OCI-LY7 (cell line): ENCODE data around the gene AKAP13. TPM values are rescaled to one million over a fixed set of nuclear protein-coding genes. Genes with fewer than 3 reads are reported as not detected.

Source experiments
- BruUV-seq: library from RNA; stranded (reverse); fragments of 400-500 nt; replicated peaks from 2 replicates; lab custom pipeline; 2021; lab: Mats Ljungman, UMichigan
- CTCF ChIA-PET: fragments of 300-600 bp; sonication (Branson Sonifier 250); formaldehyde crosslinking; loops from one replicate; lab custom pipeline; 2022; ENCODE audit warnings: antibody characterized with exemption; ENCODE audit not compliant: unreplicated experiment; lab: Charles Lee
- POLR2A ChIA-PET: fragments of 300-600 bp; sonication (Branson Sonifier 250); formaldehyde crosslinking; loops from one replicate; lab custom pipeline; 2022; ENCODE audit warnings: antibody characterized with exemption; lab: Charles Lee
- DNase-seq: peaks from one replicate; pipeline ENCODE4 v3.0.0-alpha.2; 2015; ENCODE audit warnings: low spot score
- H2AFZ ChIP-seq: fragments of 200-600 bp; sonication (generic), shearing (Covaris generic); 2 replicates; pipeline ENCODE4 v1.6.1; 2014; ENCODE audit warnings: mild to moderate bottlenecking, antibody characterized with exemption, low read length, moderate library complexity
- H3K27ac ChIP-seq: fragments of 200-600 bp; sonication (generic); 2 replicates; pipeline ENCODE4 v1.5.1; 2014; ENCODE audit warnings: mixed run types, low read depth, mild to moderate bottlenecking, moderate library complexity, low read length, inconsistent platforms; ENCODE audit not compliant: poor library complexity, severe bottlenecking
- H3K36me3 ChIP-seq: fragments of 200-600 bp; sonication (generic); 2 replicates; pipeline ENCODE4 v1.6.1; 2014; ENCODE audit warnings: mild to moderate bottlenecking, antibody characterized with exemption, low read length, moderate library complexity, mixed read lengths; ENCODE audit not compliant: insufficient read depth
- H3K4me1 ChIP-seq: fragments of 200-600 bp; sonication (generic); 2 replicates; pipeline ENCODE4 v1.5.1; 2014; ENCODE audit warnings: mild to moderate bottlenecking, low read length; ENCODE audit not compliant: insufficient read depth, poor library complexity, severe bottlenecking
- H3K4me2 ChIP-seq: fragments of 200-600 bp; sonication (generic); 2 replicates; pipeline ENCODE4 v1.6.1; 2014; ENCODE audit warnings: mild to moderate bottlenecking, low read length
- H3K4me3 ChIP-seq: fragments of 200-600 bp; sonication (generic); 2 replicates; pipeline ENCODE4 v1.5.1; 2014; ENCODE audit warnings: mild to moderate bottlenecking, low read depth, low read length; ENCODE audit not compliant: poor library complexity, severe bottlenecking
- H3K79me2 ChIP-seq: fragments of 200-600 bp; sonication (generic); 2 replicates; pipeline ENCODE4 v1.6.1; 2016; ENCODE audit warnings: low read depth, mild to moderate bottlenecking, low read length, moderate library complexity, mixed read lengths; ENCODE audit not compliant: insufficient read depth
- H3K9me2 ChIP-seq: fragments of 200-600 bp; sonication (generic); 2 replicates; pipeline ENCODE4 v1.6.1; 2016; ENCODE audit warnings: mild to moderate bottlenecking, low read length, mixed read lengths; ENCODE audit not compliant: insufficient read depth
- H3K9me3 ChIP-seq: fragments of 200-600 bp; sonication (generic); 2 replicates; pipeline ENCODE4 v1.6.1; 2014; ENCODE audit warnings: mild to moderate bottlenecking, mixed run types, low read length, mixed read lengths
- H4K20me1 ChIP-seq: fragments of 200-600 bp; sonication (generic); 2 replicates; pipeline ENCODE4 v1.6.1; 2014; ENCODE audit warnings: mild to moderate bottlenecking, antibody characterized with exemption, low read length, moderate library complexity, mixed read lengths; ENCODE audit not compliant: insufficient read depth
- EZH2phosphoT487 ChIP-seq: fragments of 200-600 bp; sonication (generic); IDR thresholded peaks from 2 replicates; pipeline ENCODE4 v1.6.1; 2018; ENCODE audit warnings: low read depth, borderline replicate concordance, mild to moderate bottlenecking, mixed run types, antibody characterized with exemption, low read length, moderate library complexity, mixed read lengths
- intact Hi-C: fragments of 100-400 bp; cut with micrococcal nuclease; formaldehyde crosslinking; loops from one replicate; pipeline ENCODE4 v1.10.0; 2022; ENCODE audit not compliant: unreplicated experiment
- total RNA-seq, 2 experiments: library from RNA; depleted of rRNA in 1 of 2; stranded (reverse); fragments of >200 nt in 1 of 2; shearing (Covaris generic) in 1 of 2; gene quantifications; 2 replicates each; pipeline ENCODE4 v1.2.3, GENCODE V29; 2014 to 2022
- TF ChIP-seq, protein P1 (sequence below): fragments of 200-600 bp; sonication (generic); conservative IDR thresholded peaks from 2 replicates; pipeline ENCODE4 v1.5.1; 2014; ENCODE audit warnings: mild to moderate bottlenecking, antibody characterized with exemption, low read length, moderate library complexity, mixed read lengths

AKAP13 gene
- total RNA-seq, 2 experiments from 2014 or later: 140 to 250 TPM

DNA sequence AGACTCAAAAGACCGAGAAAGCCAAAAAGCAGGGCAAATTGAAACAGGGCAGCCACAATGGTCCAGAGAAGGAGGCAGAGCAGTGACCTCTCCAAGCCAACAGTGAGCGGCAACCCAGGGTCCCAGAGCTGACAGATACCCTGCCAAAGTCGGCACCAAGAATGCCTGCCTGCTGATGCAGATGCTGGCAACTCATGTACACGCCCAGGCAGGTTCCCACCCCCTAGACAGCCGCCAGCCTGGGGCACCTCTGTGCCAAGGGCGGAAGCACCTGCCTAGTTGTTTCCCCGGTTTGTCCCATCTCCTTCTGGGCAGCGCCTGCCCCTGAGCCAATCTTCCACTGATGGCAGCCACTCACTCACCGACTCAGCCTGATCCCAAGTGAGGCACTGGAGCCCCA lies 392.3 kb downstream of the AKAP13 start:
- no peak for DNase-seq
- TF ChIP-seq, protein P1, sequence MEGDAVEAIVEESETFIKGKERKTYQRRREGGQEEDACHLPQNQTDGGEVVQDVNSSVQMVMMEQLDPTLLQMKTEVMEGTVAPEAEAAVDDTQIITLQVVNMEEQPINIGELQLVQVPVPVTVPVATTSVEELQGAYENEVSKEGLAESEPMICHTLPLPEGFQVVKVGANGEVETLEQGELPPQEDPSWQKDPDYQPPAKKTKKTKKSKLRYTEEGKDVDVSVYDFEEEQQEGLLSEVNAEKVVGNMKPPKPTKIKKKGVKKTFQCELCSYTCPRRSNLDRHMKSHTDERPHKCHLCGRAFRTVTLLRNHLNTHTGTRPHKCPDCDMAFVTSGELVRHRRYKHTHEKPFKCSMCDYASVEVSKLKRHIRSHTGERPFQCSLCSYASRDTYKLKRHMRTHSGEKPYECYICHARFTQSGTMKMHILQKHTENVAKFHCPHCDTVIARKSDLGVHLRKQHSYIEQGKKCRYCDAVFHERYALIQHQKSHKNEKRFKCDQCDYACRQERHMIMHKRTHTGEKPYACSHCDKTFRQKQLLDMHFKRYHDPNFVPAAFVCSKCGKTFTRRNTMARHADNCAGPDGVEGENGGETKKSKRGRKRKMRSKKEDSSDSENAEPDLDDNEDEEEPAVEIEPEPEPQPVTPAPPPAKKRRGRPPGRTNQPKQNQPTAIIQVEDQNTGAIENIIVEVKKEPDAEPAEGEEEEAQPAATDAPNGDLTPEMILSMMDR: no peak
- TF ChIP-seq EZH2phosphoT487: no peak
- Histone ChIP-seq H3K27ac (no peak overlapping the region), H4K20me1 (no peaks in the 10 kb centered on the region), H3K36me3 (no peaks in the 10 kb centered on the region), H2AFZ (no peak overlapping the region), H3K4me2 (no peak overlapping the region), H3K9me3 (no peaks in the 10 kb centered on the region), H3K4me3 (no peak overlapping the region), H3K9me2 (no peaks in the 10 kb centered on the region), H3K79me2 (no peaks in the 10 kb centered on the region), H3K4me1 (no peaks in the 10 kb centered on the region)
- ChIA-PET POLR2A (interaction anchor here (0.5 kb wide), 1 partner anchor 25 kb away, joined by 3 read pairs; no protein-coding TSS in a partner anchor), CTCF (no interaction called here)
- intact Hi-C loops: no loop called here
- BruUV-seq: no TSS peak

- no peaks in the 10 kb centered on the region for H3K36me3 ChIP-seq
- no peak for DNase-seq
- H4K20me1 ChIP-seq: no peaks in the 10 kb centered on the region
- no peaks in the 10 kb centered on the region for H3K9me2 ChIP-seq
- no peaks in the 10 kb centered on the region for H3K9me3 ChIP-seq
- H2AFZ ChIP-seq: no peak overlapping the region
- no peak overlapping the region for H3K27ac ChIP-seq
- H3K4me3 ChIP-seq: no peak overlapping the region
- BruUV-seq: no TSS peak
- intact Hi-C loops: no loop called here
- no peak overlapping the region for H3K4me2 ChIP-seq
- ChIA-PET POLR2A (no interaction called here), CTCF (interaction anchor here (0.6 kb wide), 1 partner anchor 477 kb away, joined by 3 read pairs; no protein-coding TSS in a partner anchor)
- TF ChIP-seq, protein P1: no peak
- no peak for TF ChIP-seq EZH2phosphoT487
- no peaks in the 10 kb centered on the region for H3K79me2 ChIP-seq
- no peaks in the 10 kb centered on the region for H3K4me1 ChIP-seq
Measured at GRCh38 chr15:85773249-85773648, 392.8 kb downstream of the AKAP13 start.

DNA sequence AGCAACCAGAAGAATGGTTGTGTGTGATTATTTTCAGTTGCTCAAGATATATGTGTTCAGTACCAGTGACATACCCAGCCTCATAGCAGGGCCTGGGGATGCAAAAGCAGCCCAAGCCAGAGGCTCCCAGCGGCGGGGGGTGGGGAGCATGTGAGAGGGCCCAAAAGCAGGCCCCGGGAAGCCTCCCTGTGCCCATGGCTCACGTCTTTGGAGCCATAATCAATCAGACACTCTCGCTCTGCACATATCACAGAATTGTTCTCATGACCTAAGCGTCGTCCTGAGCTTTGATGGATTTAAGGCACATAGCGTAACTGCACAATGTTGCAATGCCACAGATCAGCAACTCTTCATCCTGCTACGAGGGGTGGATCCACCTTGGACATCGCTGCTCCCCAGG lies 393.6 kb downstream of the AKAP13 start:
- H3K79me2 ChIP-seq: no peaks in the 10 kb centered on the region
- no peaks in the 10 kb centered on the region for H4K20me1 ChIP-seq
- CTCF ChIA-PET: interaction anchor here (0.6 kb wide), 1 partner anchor 477 kb away, joined by 3 read pairs; no protein-coding TSS in a partner anchor
- H3K4me3 ChIP-seq: no peak overlapping the region
- no peak overlapping the region for H2AFZ ChIP-seq
- no peak overlapping the region for H3K27ac ChIP-seq
- TF ChIP-seq, protein P1: no peak
- no peak for TF ChIP-seq EZH2phosphoT487
- no peaks in the 10 kb centered on the region for H3K9me3 ChIP-seq
- no TSS peak for BruUV-seq
- POLR2A ChIA-PET: interaction anchor here (0.6 kb wide), 1 partner anchor 46 kb away, joined by 4 read pairs; no protein-coding TSS in a partner anchor
- H3K4me2 ChIP-seq: no peak overlapping the region
- no peaks in the 10 kb centered on the region for H3K36me3 ChIP-seq
- no peaks in the 10 kb centered on the region for H3K9me2 ChIP-seq
- DNase-seq: no peak
- no peaks in the 10 kb centered on the region for H3K4me1 ChIP-seq
- intact Hi-C loops: no loop called here
